Lung (tissue), 12 donors: ENCODE measurements around the gene SRSF6. TPM values are rescaled to one million over a fixed set of nuclear protein-coding genes. Genes with fewer than 3 reads are reported as not detected.
A peak's percentile ranks its signal among the peaks of the same experiment; 100 is the strongest.

Experiments used
- ATAC-seq: fragments of 200-7000 bp; cut with Tn5 transposase; one replicate; pipeline ENCODE4 v1.9.1; 2020; ENCODE audit warnings: moderate number of reproducible peaks; ENCODE audit not compliant: insufficient read depth, low FRiP score
- DNase-seq, 3 donors: peaks; one replicate each; pipeline ENCODE4 v3.0.0-alpha.2; 2013 to 2017
- H3K27ac ChIP-seq, 2 donors: one replicate each; pipeline ENCODE4 v1.5.1; 2013; ENCODE audit warnings: mild to moderate bottlenecking in 2 of 2, moderate library complexity in 2 of 2, control low read depth in 1 of 2, inconsistent platforms in 1 of 2, low read depth in 1 of 2, low read length in 1 of 2
- H3K27me3 ChIP-seq, 3 donors: one replicate each; pipeline ENCODE4 v1.5.1; 2013; ENCODE audit warnings: low read length in 2 of 3; ENCODE audit not compliant: control insufficient read depth in 3 of 3, insufficient read depth in 3 of 3
- H3K36me3 ChIP-seq, 4 donors: one replicate each; pipeline ENCODE4 v1.5.1; 2013; ENCODE audit warnings: low read length in 4 of 4, mild to moderate bottlenecking in 1 of 4, moderate library complexity in 1 of 4; ENCODE audit not compliant: control insufficient read depth in 4 of 4, insufficient read depth in 4 of 4
- H3K4me1 ChIP-seq, 5 donors: one replicate each; pipeline ENCODE4 v1.5.1; 2013; ENCODE audit warnings: low read length in 5 of 5, mild to moderate bottlenecking in 2 of 5, moderate library complexity in 1 of 5; ENCODE audit not compliant: control insufficient read depth in 5 of 5, insufficient read depth in 5 of 5
- H3K4me3 ChIP-seq: one replicate; pipeline ENCODE4 v1.5.1; 2013; ENCODE audit warnings: mild to moderate bottlenecking, control low read depth, moderate library complexity
- H3K9ac ChIP-seq, 2 donors: one replicate each; pipeline ENCODE4 v1.5.1; 2013; ENCODE audit warnings: low read length in 2 of 2, control low read depth in 1 of 2; ENCODE audit not compliant: insufficient read depth in 1 of 2
- H3K9me3 ChIP-seq, 4 donors: one replicate each; pipeline ENCODE4 v1.5.1; 2013; ENCODE audit warnings: low read length in 3 of 4, mild to moderate bottlenecking in 1 of 4, moderate library complexity in 1 of 4; ENCODE audit not compliant: control insufficient read depth in 4 of 4, insufficient read depth in 3 of 4
- WGBS, 2 donors: extraction: QIAGEN DNeasy Blood & Tissue Kit; methylation state at CpG; one replicate each; pipeline ENCODE4 v1.1.7; 2013; 5-methylcytosine and 5-hydroxymethylcytosine counted together
- polyA plus RNA-seq, 2 donors: library from polyadenylated mRNA; stranded (reverse); fragments of 200-250 nt; gene quantifications; one replicate each; pipeline ENCODE4 v1.2.1, GENCODE V29; 2013
- total RNA-seq, 2 donors: library from RNA; depleted of rRNA in 1 of 2; stranded (reverse); fragments of >200 nt in 1 of 2; gene quantifications; one replicate each; pipeline ENCODE4 v1.2.1, GENCODE V29; 2014 to 2021
- TF ChIP-seq, protein P1 (sequence below): IDR thresholded peaks from 2 replicates; pipeline ENCODE4 v1.5.1; 2012; ENCODE audit warnings: mild to moderate bottlenecking; ENCODE audit errors: control extremely low read depth, extremely low read depth
- donor health status: control.
- donor health status: control.
- donor health status: Bipolar disorder and iron deficiency.
- donor health status: healthy.
- donor health status: DM: yes; HTN: yes; CAD: no.

The SRSF6 gene
- total and polyA plus RNA-seq, 4 donors, result 61.9 to 102 (median 94.5) TPM

DNA sequence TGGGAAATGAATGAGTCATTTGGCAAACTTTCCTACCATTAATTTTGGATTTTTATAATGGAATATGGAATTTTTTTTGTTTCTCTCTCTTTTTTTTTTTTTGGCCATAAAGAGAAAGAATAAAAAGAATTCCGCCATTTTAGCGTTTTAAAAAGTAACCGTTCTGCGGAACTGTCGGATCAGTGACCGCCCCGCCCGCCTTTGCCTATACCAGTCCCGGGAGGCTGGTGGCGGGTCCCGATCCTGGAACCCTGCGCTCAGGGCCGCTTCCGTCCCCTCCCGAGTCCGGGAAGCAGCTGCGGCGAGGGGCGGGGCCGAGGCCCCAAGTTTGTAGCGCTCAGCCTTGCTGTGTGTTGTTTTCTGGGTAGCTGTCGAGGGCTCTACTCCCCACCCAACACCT lies 50.4 kb downstream of the SRSF6 start:
- Histone ChIP-seq H3K27me3 (peaks cover 2 to 19% (median 12%) of the 10 kb centered on the region in 3 donors), H3K4me3 (no peak overlapping the region), H3K27ac (no peak overlapping the region), H3K36me3 (no peaks in the 10 kb centered on the region), H3K9me3 (no peaks in the 10 kb centered on the region), H3K4me1 (peaks cover 0 to 16% (median 0%) of the 10 kb centered on the region in 5 donors), H3K9ac (no peak overlapping the region)
- DNase-seq (peak in 1 of 3 donors; percentile 15), ATAC-seq (no peak)
- TF ChIP-seq, protein P1, sequence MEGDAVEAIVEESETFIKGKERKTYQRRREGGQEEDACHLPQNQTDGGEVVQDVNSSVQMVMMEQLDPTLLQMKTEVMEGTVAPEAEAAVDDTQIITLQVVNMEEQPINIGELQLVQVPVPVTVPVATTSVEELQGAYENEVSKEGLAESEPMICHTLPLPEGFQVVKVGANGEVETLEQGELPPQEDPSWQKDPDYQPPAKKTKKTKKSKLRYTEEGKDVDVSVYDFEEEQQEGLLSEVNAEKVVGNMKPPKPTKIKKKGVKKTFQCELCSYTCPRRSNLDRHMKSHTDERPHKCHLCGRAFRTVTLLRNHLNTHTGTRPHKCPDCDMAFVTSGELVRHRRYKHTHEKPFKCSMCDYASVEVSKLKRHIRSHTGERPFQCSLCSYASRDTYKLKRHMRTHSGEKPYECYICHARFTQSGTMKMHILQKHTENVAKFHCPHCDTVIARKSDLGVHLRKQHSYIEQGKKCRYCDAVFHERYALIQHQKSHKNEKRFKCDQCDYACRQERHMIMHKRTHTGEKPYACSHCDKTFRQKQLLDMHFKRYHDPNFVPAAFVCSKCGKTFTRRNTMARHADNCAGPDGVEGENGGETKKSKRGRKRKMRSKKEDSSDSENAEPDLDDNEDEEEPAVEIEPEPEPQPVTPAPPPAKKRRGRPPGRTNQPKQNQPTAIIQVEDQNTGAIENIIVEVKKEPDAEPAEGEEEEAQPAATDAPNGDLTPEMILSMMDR, result no peak
- WGBS, 2 donors, result 5 to 9% methylated on average over 22 of the region's 22 CpGs

DNA sequence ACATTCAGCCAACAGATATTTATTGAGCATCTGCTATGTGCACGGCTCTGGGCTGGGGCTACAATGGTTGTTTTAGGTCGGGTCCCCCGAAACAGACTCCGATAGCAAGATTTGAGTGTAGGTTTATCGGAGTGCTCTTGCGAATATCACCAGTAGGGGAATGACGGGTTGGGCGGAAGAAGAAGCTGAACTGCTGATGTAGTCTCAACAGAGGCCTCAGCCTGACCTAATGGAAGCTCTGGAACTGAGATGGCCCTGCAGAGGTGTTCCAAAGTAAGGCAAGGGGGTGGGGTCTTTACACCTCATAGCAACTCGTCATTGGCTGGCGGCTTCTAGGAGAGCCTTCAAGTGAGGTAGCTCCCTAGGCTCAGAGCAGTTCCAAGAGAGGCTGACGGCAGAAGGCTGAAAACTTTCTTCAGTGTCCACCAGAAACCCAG lies 50.9 kb downstream of the SRSF6 start:
- WGBS, 2 donors, result 85 to 88% methylated on average over 11 of the region's 11 CpGs
- TF ChIP-seq, protein P1, result no peak
- no peak overlapping the region for H3K9ac ChIP-seq
- H3K36me3 ChIP-seq, result no peaks in the 10 kb centered on the region
- no peak overlapping the region for H3K4me3 ChIP-seq
- H3K27me3 ChIP-seq, result peaks cover 2 to 19% (median 12%) of the 10 kb centered on the region in 3 donors
- peaks cover 0 to 16% (median 0%) of the 10 kb centered on the region in 5 donors for H3K4me1 ChIP-seq
- H3K9me3 ChIP-seq, result no peaks in the 10 kb centered on the region
- H3K27ac ChIP-seq, result no peak overlapping the region
- ATAC-seq (no peak), DNase-seq (peak in 1 of 3 donors; percentile 11)

DNA sequence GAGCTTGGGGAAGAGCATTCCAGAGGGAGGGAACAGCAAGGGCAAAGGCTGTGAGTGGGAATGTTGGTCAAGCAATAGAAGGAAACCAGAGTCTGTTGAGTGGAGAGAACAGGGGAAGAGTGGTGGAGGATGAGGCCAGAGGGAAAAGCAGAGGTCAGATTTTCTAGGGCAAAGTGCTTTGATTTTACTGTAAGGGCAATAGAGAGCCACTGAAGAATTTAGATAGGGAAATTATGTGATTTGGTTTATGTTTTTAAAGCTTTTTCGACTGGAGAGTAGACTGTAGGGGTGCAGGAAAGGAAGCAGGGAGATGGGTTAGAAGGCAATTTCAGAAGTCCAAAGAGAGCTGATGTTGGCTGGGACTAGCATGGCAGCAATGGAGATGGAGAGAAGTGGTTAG lies 54.2 kb downstream of the SRSF6 start:
- Histone ChIP-seq H3K9ac (no peak overlapping the region), H3K4me1 (peaks cover 0 to 18% (median 8%) of the 10 kb centered on the region in 5 donors), H3K27me3 (peaks cover 2 to 8% (median 4%) of the 10 kb centered on the region in 3 donors), H3K9me3 (peaks cover 0 to 2% (median 0%) of the 10 kb centered on the region in 4 donors), H3K4me3 (no peak overlapping the region), H3K36me3 (no peaks in the 10 kb centered on the region), H3K27ac (no peak overlapping the region)
- WGBS, 2 donors, result 91% methylated on average over 1 of the region's 1 CpG
- DNase-seq (no peak), ATAC-seq (no peak)
- TF ChIP-seq, protein P1, result no peak

DNA sequence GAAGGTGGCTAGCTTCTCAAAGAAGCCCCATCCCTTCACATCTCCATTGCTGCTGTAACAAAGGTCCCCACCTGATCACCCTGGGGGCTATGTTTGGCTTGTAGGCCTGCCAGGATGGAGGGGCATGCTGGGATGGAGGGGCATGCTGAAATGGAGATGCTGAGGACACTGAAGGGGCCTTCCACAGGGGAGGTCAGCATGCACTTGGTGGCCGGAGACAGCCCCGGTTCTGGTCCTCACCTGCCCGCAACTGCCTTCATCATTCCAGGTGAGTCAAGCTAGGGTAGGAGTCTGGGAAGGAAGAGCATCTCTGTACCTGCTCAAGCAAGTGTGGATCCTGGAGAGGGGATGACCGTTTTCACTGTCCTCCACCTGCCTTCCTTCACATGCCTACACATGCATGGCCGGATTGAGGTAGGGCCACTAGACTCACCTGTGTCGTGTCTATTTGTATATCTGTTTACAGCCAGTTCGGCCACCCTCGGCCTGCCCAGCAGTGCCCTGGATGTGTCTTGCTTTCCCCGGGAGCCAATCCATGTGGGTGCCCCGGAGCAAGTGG lies 55.8 kb downstream of the SRSF6 start:
- H3K4me1 ChIP-seq, result peaks cover 0 to 14% (median 5%) of the 10 kb centered on the region in 5 donors
- no peak for ATAC-seq
- 65 to 66% methylated on average over 10 of the region's 10 CpGs for WGBS, 2 donors
- no peaks in the 10 kb centered on the region for H3K36me3 ChIP-seq
- H3K27ac ChIP-seq, result peak overlapping the region; percentile 12 to 51
- peak overlapping the region; percentile 16 to 74 for H3K9ac ChIP-seq
- DNase-seq, result no peak
- H3K9me3 ChIP-seq, result peaks cover 0 to 2% (median 0%) of the 10 kb centered on the region in 4 donors
- peaks cover 0 to 3% (median 0%) of the 10 kb centered on the region in 3 donors for H3K27me3 ChIP-seq
- TF ChIP-seq, protein P1, result no peak
- peak overlapping the region; percentile 2 for H3K4me3 ChIP-seq
